K562 (cell line): ENCODE results near the gene TMC8. TPM values are rescaled to one million over a fixed set of nuclear protein-coding genes. Genes with fewer than 3 reads are reported as not detected.
A peak's percentile ranks its signal among the peaks of the same experiment; 100 is the strongest.

Experiments
- ATAC-seq: fragments of 200-7000 bp; cut with Tn5 transposase; 3 replicates; pipeline ENCODE4 v1.9.1; 2020; ENCODE audit warnings: moderate library complexity
- BruUV-seq: library from RNA; stranded (reverse); fragments of 400-500 nt; replicated peaks from 2 replicates; lab custom pipeline; 2021; lab: Mats Ljungman, UMichigan
- CTCF ChIA-PET: fragments of 300-600 bp; formaldehyde crosslinking; extraction: SDS; loops from one replicate; lab custom pipeline; 2021; ENCODE audit warnings: low intra/inter-chr PET ratio; lab: Yijun Ruan, JAX
- POLR2A ChIA-PET: fragments of 300-600, 350-650 bp; sonication (Branson Sonifier 250); formaldehyde crosslinking; extraction: SDS; loops from one replicate; lab custom pipeline; 2021; ENCODE audit warnings: antibody characterized with exemption, inconsistent platforms; lab: Yijun Ruan, JAX
- DNase-seq, 4 experiments: peaks; one replicate each; pipeline versions ENCODE4 v3.0.0 to v3.0.0-alpha.2; 2011 to 2018; ENCODE audit warnings: low spot score in 3 of 4, mixed read lengths in 3 of 4; ENCODE audit errors: extremely low read depth in 1 of 4
- FAIRE-seq: peaks from 2 replicates; lab custom pipeline; 2011; peaks lifted over from hg19 to GRCh38; lab: Jason Lieb, UNC
- H2AFZ ChIP-seq: 2 replicates; pipeline ENCODE4 v1.6.0; 2011; ENCODE audit warnings: low read depth, low read length, control low read depth, inconsistent platforms
- H3K27ac ChIP-seq: fragments of 200-600 bp; 3 replicates; pipeline ENCODE4 v1.8.0; 2011; ENCODE audit warnings: low read depth, mild to moderate bottlenecking, control low read depth, inconsistent platforms, low read length, moderate library complexity, mixed read lengths; ENCODE audit errors: extremely low read depth
- H3K27me3 ChIP-seq, 2 experiments: fragments of 300-600 bp in 1 of 2; 2 replicates in 1 of 2; 3 replicates in 1 of 2; pipeline versions ENCODE4 v1.6.0 to v1.8.0; 2011; ENCODE audit warnings: inconsistent platforms in 2 of 2, low read length in 2 of 2, mild to moderate bottlenecking in 1 of 2, mixed read lengths in 1 of 2, moderate library complexity in 1 of 2; ENCODE audit not compliant: control insufficient read depth in 2 of 2, insufficient read depth in 2 of 2
- H3K36me3 ChIP-seq: fragments of 300-600 bp; 3 replicates; pipeline ENCODE4 v1.8.0; 2011; ENCODE audit warnings: mild to moderate bottlenecking, low read length, inconsistent platforms; ENCODE audit not compliant: control insufficient read depth, insufficient read depth
- H3K4me1 ChIP-seq, 2 experiments: fragments of 200-600 bp in 1 of 2; replicated peaks in 1 of 2; 2 replicates in 1 of 2; 3 replicates in 1 of 2; pipeline versions ENCODE4 v1.5.1 to v1.8.0; 2011; ENCODE audit warnings: inconsistent platforms in 2 of 2, low read length in 2 of 2, mild to moderate bottlenecking in 1 of 2, mixed read lengths in 1 of 2, moderate library complexity in 1 of 2; ENCODE audit not compliant: control insufficient read depth in 2 of 2, insufficient read depth in 2 of 2
- H3K4me2 ChIP-seq: 2 replicates; pipeline ENCODE4 v1.6.1; 2011; ENCODE audit warnings: low read length, control low read depth, inconsistent platforms, mixed read lengths; ENCODE audit not compliant: insufficient read depth
- H3K4me3 ChIP-seq: fragments of 200-600 bp; sonication (generic), shearing (Covaris generic); 2 replicates; pipeline ENCODE4 v1.5.1; 2016; ENCODE audit warnings: control low read depth, inconsistent platforms
- H3K79me2 ChIP-seq: fragments of 200-600 bp; 3 replicates; pipeline ENCODE4 v1.8.0; 2011; ENCODE audit warnings: low read length, inconsistent platforms; ENCODE audit not compliant: control insufficient read depth, insufficient read depth
- H3K9ac ChIP-seq, 2 experiments: 2 replicates each; pipeline versions ENCODE4 v1.6.0 to v1.6.1; 2011; ENCODE audit warnings: low read depth in 2 of 2, low read length in 2 of 2, control low read depth in 1 of 2, inconsistent platforms in 1 of 2, mild to moderate bottlenecking in 1 of 2, mixed read lengths in 1 of 2; ENCODE audit not compliant: insufficient read depth in 1 of 2
- H3K9me1 ChIP-seq: one replicate; pipeline ENCODE4 v1.6.0; 2011; ENCODE audit warnings: inconsistent platforms, mild to moderate bottlenecking, low read length, moderate library complexity; ENCODE audit not compliant: control insufficient read depth, insufficient read depth
- H3K9me3 ChIP-seq: replicated peaks from 2 replicates; pipeline ENCODE4 v1.5.1; 2011; ENCODE audit warnings: low read depth, low read length, inconsistent platforms; ENCODE audit not compliant: control insufficient read depth, insufficient read depth
- H4K20me1 ChIP-seq: replicated peaks from 2 replicates; pipeline ENCODE4 v1.6.1; 2011; ENCODE audit warnings: low read length, inconsistent platforms, mixed read lengths; ENCODE audit not compliant: control insufficient read depth, insufficient read depth
- HNRNPK ChIP-seq: fragments of 200-400 bp; formaldehyde crosslinking; IDR thresholded peaks from one replicate; pipeline ENCODE4 v1.6.1; 2018; ENCODE audit warnings: mild to moderate bottlenecking, low read depth, low read length; ENCODE audit not compliant: poor library complexity, severe bottlenecking
- NCOA2 ChIP-seq, 2 experiments: fragments of 450-650 bp; IDR thresholded peaks; 2 replicates each; pipeline ENCODE4 v1.6.1; 2018; ENCODE audit warnings: mild to moderate bottlenecking in 2 of 2, moderate library complexity in 1 of 2; ENCODE audit not compliant: partially characterized antibody in 2 of 2
- PBX2 ChIP-seq, 2 experiments: IDR thresholded peaks in 1 of 2; conservative IDR thresholded peaks in 1 of 2; 2 replicates each; pipeline ENCODE4 v1.6.1; 2016; ENCODE audit warnings: low read depth in 2 of 2, mild to moderate bottlenecking in 1 of 2, missing compliant biosample characterization in 1 of 2, missing genetic modification characterization in 1 of 2, moderate library complexity in 1 of 2
- SNRNP70 ChIP-seq: fragments of 200-400 bp; formaldehyde crosslinking; optimal IDR thresholded peaks from 2 replicates; pipeline ENCODE3; 2017; ENCODE audit warnings: low read depth, low read length
- ZBTB40 ChIP-seq, 2 experiments: fragments of 450-650 bp in 1 of 2; sonication (generic) in 1 of 2; formaldehyde crosslinking in 1 of 2; IDR thresholded peaks; 2 replicates each; pipeline versions ENCODE4 v1.7.1 to v1.9.0; 2016 to 2022; ENCODE audit warnings: inconsistent platforms in 1 of 2, mild to moderate bottlenecking in 1 of 2, missing genetic modification reagents in 1 of 2
- ZNF232 ChIP-seq: sonication (generic); formaldehyde crosslinking; IDR thresholded peaks from 2 replicates; pipeline ENCODE4 v1.8.0; 2022; ENCODE audit warnings: mild to moderate bottlenecking, missing genetic modification reagents
- WGBS: fragments of 100-300 bp; shearing (Covaris generic); methylation state at CpG from one replicate; pipeline ENCODE4 v1.1.6; 2016; ENCODE audit warnings: low coverage, mixed read lengths; ENCODE audit not compliant: insufficient coverage; ENCODE audit errors: missing lambda C conversion rate; 5-methylcytosine and 5-hydroxymethylcytosine counted together
- in situ Hi-C: fragments of 300-500 bp; cut with MboI; formaldehyde crosslinking; loops from 4 replicates; pipeline ENCODE4 v1.15.0; 2018; ENCODE audit warnings: inconsistent platforms, mixed read lengths
- intact Hi-C: fragments of 100-400 bp; cut with micrococcal nuclease; formaldehyde crosslinking; loops from 2 replicates; pipeline ENCODE4 v1.14.2; 2022
- polyA plus RNA-seq, 8 experiments: library from polyadenylated mRNA; depleted of rRNA in 4 of 8; stranded (reverse) in 5 of 8; unstranded in 3 of 8; fragments of >200 nt; fragmentation: Nextera tagmentation in 2 of 8; fragmentation: Illumina TruSeq in 1 of 8; extraction: Ambion mirVana in 2 of 8; extraction: Trizol in 1 of 8; gene quantifications; 2 replicates each; pipeline versions ENCODE4 v1.2.1 to v1.2.3, GENCODE V29; 2011 to 2014; ENCODE audit warnings: inconsistent platforms in 1 of 8, missing spikeins in 1 of 8
- total RNA-seq, 7 experiments: library from RNA; depleted of rRNA in 6 of 7; stranded (reverse); fragments of >200 nt in 6 of 7; fragmentation: Illumina TruSeq in 2 of 7; extraction: Trizol in 2 of 7; gene quantifications; 2 replicates each; pipeline versions ENCODE4 v1.2.1 to v1.2.3, GENCODE V29; 2011 to 2021; ENCODE audit warnings: low replicate concordance in 1 of 7

The TMC8 gene
- total and polyA plus RNA-seq, 9 of the 15 experiments (the other 6 are each of a cell fraction or from before 2014, with no cell fraction given): 0.13 to 10.9 (median 2.8) TPM

- no TSS peak for BruUV-seq
- peak; percentile 58 for FAIRE-seq
- no peak overlapping the region for H2AFZ ChIP-seq
- no peaks in the 10 kb centered on the region for H3K9me1 ChIP-seq
- H3K27ac ChIP-seq: no peak overlapping the region
- peak overlapping the region in 1 of 2 experiments; percentile 63; a peak in 2 of 4 replicates for H3K9ac ChIP-seq
- H3K9me3 ChIP-seq: no peaks in the 10 kb centered on the region
- peaks cover 13% of the 10 kb centered on the region; the same call in 2 of the 3 replicates for H3K79me2 ChIP-seq
- CTCF ChIA-PET: interaction anchor here (0.5 to 2.4 kb wide), 4 partner anchors 29 to 137 kb away, joined by 3 to 34 read pairs (median 11); no protein-coding TSS in a partner anchor
- intact Hi-C loops: no loop called here
- WGBS: 83% methylated on average over 25 of the region's 25 CpGs
- DNase-seq: no peak
- in situ Hi-C loops: loop anchor here (5.0 kb wide), 1 partner anchor 58 kb away; no protein-coding TSS in a partner anchor
- no peaks in the 10 kb centered on the region for H3K27me3 ChIP-seq
- peaks cover 19% of the 10 kb centered on the region for H4K20me1 ChIP-seq
- ATAC-seq: no peak
- no peak overlapping the region for H3K4me2 ChIP-seq
- H3K36me3 ChIP-seq: peaks cover 95% of the 10 kb centered on the region
- POLR2A ChIA-PET: interaction anchor here (0.7 to 3.3 kb wide), 4 partner anchors 9 to 142 kb away, joined by 3 to 25 read pairs (median 3); no protein-coding TSS in a partner anchor
- H3K4me3 ChIP-seq: no peak overlapping the region
- H3K4me1 ChIP-seq: peaks cover 0 to 62% of the 10 kb centered on the region in 2 experiments; a peak in 2 of 5 replicates
- TF ChIP-seq NCOA2 (IDR thresholded peaks at IDR 0.05; ENCODE audit: partially characterized antibody in 2 of 2): no peak
- TF ChIP-seq ZBTB40 (IDR thresholded peaks at IDR 0.05): no peak
- TF ChIP-seq ZBTB40 (CRISPR knock-in tag; IDR thresholded peaks at IDR 0.05): no peak
- no peak for TF ChIP-seq PBX2 (CRISPR knock-in tag; IDR thresholded peaks at IDR 0.05; ENCODE audit: low read depth)
- no peak for TF ChIP-seq PBX2 (tag; conservative IDR thresholded peaks at IDR 0.05; ENCODE audit: low read depth)
- no peak for TF ChIP-seq HNRNPK
- no peak for TF ChIP-seq ZNF232
- peak; percentile 41 for TF ChIP-seq SNRNP70
These were observed 16.5 kb upstream of the TMC8 start for GRCh38 chr17:78113804-78114785.
